Measurements from ENCODE around the gene MCM3AP. TPM values are rescaled to one million over a fixed set of nuclear protein-coding genes. Genes with fewer than 3 reads are reported as not detected.
A peak's percentile ranks its signal among the peaks of the same experiment; 100 is the strongest.

Gene MCM3AP
- total and polyA plus RNA-seq, 2 experiments from 2014 or later: 35.4 to 64.8 TPM

DNA sequence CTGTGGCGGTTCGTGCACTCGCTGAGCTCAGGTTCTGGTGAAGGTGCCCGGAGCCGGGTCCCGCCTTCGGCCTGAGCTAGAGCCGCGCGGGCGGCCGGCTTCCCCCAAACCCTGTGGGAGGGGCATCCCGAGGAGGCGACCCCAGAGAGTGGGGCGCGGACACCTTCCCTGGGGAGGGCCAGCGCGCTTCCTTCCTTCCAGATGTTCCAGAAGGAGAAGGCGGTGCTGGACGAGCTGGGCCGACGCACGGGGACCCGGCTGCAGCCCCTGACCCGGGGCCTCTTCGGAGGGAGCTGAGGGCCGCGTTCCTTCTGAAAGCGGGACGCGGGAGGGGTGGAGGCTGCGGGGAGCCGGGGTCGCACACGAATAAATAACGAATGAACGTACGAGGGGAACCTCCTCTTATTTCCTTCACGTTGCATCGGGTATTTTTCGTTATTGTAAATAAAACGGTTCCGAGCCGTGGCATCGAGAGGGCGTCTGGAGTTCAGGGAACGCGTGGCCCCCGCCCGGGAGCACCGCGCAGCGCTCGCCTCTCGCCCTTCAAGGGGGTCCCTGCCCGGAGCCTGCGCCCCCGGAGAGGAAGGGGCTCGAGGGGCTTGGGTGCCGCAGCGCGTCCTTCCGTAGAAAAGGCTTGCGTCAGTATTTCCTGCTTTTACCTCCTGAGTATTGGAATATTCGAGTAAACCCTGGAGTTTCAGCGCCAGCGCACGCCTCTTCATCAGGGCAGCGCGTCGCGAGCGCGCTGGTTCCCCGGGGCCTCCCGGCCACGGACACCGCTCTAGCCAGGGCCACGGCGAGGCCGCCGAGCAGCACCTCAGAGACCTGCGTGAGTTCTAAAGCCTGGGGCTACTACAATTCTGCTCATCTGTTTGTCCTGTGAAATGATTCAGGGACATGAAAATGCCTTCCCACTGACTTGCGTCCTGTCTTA lies 12.2 kb upstream of the MCM3AP start:
- Histone ChIP-seq H3K9me2 (replicated peaks; ENCODE audit: insufficient read depth) (no peaks in the 10 kb centered on the region), H3K79me2 (no peaks in the 10 kb centered on the region), H3K36me3 (replicated peaks; ENCODE audit: insufficient read depth, low read depth) (no peaks in the 10 kb centered on the region), H3K27me3 (no peaks in the 10 kb centered on the region), H3K27ac (no peak overlapping the region), H3K4me3 (no peak overlapping the region), H3K4me1 (ENCODE audit: insufficient read depth) (peaks cover 6% of the 10 kb centered on the region), H2AFZ (peak overlapping the region; percentile 49), H4K20me1 (ENCODE audit: insufficient read depth, poor library complexity, severe bottlenecking) (no peaks in the 10 kb centered on the region), H3K9me3 (ENCODE audit: low read depth) (no peaks in the 10 kb centered on the region), H3K4me2 (peak overlapping the region; percentile 89)
- 29% methylated on average over 84 of the region's 84 CpGs for WGBS (ENCODE audit: low lambda C conversion rate, missing lambda C conversion rate)
- TF ChIP-seq EZH2 (IDR thresholded peaks at IDR 0.05; ENCODE audit: borderline replicate concordance): no peak
- TF ChIP-seq, protein P1, sequence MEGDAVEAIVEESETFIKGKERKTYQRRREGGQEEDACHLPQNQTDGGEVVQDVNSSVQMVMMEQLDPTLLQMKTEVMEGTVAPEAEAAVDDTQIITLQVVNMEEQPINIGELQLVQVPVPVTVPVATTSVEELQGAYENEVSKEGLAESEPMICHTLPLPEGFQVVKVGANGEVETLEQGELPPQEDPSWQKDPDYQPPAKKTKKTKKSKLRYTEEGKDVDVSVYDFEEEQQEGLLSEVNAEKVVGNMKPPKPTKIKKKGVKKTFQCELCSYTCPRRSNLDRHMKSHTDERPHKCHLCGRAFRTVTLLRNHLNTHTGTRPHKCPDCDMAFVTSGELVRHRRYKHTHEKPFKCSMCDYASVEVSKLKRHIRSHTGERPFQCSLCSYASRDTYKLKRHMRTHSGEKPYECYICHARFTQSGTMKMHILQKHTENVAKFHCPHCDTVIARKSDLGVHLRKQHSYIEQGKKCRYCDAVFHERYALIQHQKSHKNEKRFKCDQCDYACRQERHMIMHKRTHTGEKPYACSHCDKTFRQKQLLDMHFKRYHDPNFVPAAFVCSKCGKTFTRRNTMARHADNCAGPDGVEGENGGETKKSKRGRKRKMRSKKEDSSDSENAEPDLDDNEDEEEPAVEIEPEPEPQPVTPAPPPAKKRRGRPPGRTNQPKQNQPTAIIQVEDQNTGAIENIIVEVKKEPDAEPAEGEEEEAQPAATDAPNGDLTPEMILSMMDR (IDR thresholded peaks at IDR 0.05; ENCODE audit: poor library complexity): no peak
- no peak for TF ChIP-seq EZH2phosphoT487 (IDR thresholded peaks at IDR 0.05; ENCODE audit: low read depth, severe bottlenecking, unreplicated experiment)
- no peak for DNase-seq (ENCODE audit: low spot score)

DNA sequence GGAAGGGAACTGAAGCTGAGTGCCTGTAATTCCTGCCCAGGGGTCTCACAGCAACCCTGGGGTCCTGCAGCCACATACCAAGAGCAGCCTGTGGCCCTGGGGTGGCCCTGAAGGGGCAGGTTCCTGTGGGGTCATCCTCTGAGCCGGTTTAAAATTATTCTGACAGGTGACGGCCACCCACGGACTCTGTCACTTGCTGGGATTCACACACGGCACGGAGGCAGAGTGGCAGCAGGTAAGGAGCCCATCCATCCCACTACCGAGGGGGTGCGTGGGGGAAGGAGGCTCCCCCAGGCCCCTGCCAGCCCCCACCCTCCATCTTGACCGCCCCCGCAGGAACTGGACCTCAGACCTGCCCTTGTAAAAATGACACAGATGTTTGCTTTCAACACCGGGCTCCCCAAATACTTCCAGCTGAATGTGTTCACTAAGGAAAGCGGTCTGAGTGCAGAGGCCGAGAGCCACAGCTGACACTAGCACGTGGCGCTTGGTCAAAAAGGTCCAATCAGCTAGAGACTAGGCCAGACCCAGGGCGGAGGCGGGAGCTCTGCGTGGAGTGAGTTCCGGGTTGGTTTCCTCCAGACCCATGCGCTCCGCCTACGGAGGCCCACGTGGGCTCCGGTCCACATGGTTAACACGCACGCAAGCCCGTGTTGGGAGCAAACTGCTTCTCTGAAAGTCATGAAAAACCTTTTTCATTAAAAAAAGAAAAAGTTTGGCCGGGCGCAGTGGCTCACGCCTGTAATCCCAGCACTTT lies 10.8 kb upstream of the MCM3AP start:
- Histone ChIP-seq H3K9me3 (ENCODE audit: low read depth) (no peaks in the 10 kb centered on the region), H3K79me2 (no peaks in the 10 kb centered on the region), H3K27ac (no peak overlapping the region), H4K20me1 (ENCODE audit: insufficient read depth, poor library complexity, severe bottlenecking) (no peaks in the 10 kb centered on the region), H2AFZ (no peak overlapping the region), H3K27me3 (no peaks in the 10 kb centered on the region), H3K4me1 (ENCODE audit: insufficient read depth) (peaks cover 6% of the 10 kb centered on the region), H3K9me2 (replicated peaks; ENCODE audit: insufficient read depth) (no peaks in the 10 kb centered on the region), H3K36me3 (replicated peaks; ENCODE audit: insufficient read depth, low read depth) (no peaks in the 10 kb centered on the region), H3K4me3 (no peak overlapping the region), H3K4me2 (no peak overlapping the region)
- 66% methylated on average over 26 of the region's 29 CpGs for WGBS (ENCODE audit: low lambda C conversion rate, missing lambda C conversion rate)
- TF ChIP-seq EZH2phosphoT487 (IDR thresholded peaks at IDR 0.05; ENCODE audit: low read depth, severe bottlenecking, unreplicated experiment): no peak
- TF ChIP-seq EZH2 (IDR thresholded peaks at IDR 0.05; ENCODE audit: borderline replicate concordance): no peak
- TF ChIP-seq, protein P1 (IDR thresholded peaks at IDR 0.05; ENCODE audit: poor library complexity): no peak
- DNase-seq (ENCODE audit: low spot score): peak; percentile 38

DNA sequence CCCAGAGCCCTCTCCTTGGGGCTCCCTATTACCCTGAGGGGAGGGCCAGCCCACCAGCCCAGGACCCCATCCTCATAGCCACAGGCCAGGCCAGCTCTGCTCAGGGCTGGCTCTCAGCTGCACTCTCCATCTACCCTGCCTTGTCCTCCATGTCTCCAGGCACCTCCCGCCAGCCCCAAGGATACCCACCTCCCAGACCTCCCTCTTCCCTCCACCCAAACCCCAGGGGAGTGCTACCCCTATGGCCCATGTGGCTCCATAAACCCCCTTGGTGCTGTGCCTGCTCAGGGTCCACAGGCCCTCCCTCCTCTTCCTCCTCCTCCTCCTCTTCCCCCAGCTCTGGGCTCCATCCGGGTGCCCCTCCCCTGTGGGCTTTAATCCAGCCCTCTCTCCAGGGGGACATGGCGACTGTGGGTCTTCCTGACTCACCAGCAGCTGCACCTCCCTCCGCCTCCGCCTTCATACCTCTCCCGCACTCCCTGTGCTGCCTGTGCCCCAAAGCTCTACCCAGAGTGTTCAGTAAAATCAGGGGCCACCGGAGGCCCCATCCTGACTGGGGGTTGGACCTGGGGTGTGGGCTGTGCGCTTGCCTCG lies 9.9 kb upstream of the MCM3AP start:
- Histone ChIP-seq H3K36me3 (replicated peaks; ENCODE audit: insufficient read depth, low read depth) (no peaks in the 10 kb centered on the region), H3K9me3 (ENCODE audit: low read depth) (no peaks in the 10 kb centered on the region), H3K4me3 (no peak overlapping the region), H2AFZ (no peak overlapping the region), H3K9me2 (replicated peaks; ENCODE audit: insufficient read depth) (no peaks in the 10 kb centered on the region), H3K4me1 (ENCODE audit: insufficient read depth) (peaks cover 6% of the 10 kb centered on the region), H3K27ac (no peak overlapping the region), H3K27me3 (no peaks in the 10 kb centered on the region), H3K79me2 (no peaks in the 10 kb centered on the region), H4K20me1 (ENCODE audit: insufficient read depth, poor library complexity, severe bottlenecking) (no peaks in the 10 kb centered on the region), H3K4me2 (no peak overlapping the region)
- WGBS (ENCODE audit: low lambda C conversion rate, missing lambda C conversion rate): 43% methylated on average over 6 of the region's 9 CpGs
- DNase-seq (ENCODE audit: low spot score): no peak
- TF ChIP-seq, protein P1 (IDR thresholded peaks at IDR 0.05; ENCODE audit: poor library complexity): no peak
- TF ChIP-seq EZH2 (IDR thresholded peaks at IDR 0.05; ENCODE audit: borderline replicate concordance): no peak
- no peak for TF ChIP-seq EZH2phosphoT487 (IDR thresholded peaks at IDR 0.05; ENCODE audit: low read depth, severe bottlenecking, unreplicated experiment)

Measured in hepatocyte (in vitro differentiated cells).